ENCODE results near the gene ZDHHC7.

The ZDHHC7 gene

GRCh38 chr16:84933774-84934631 is 77.3 kb downstream of the ZDHHC7 start:
- no peak for DNase-seq (ENCODE audit: extremely low read depth, low read depth)
- TF ChIP-seq CTCF (IDR thresholded peaks at IDR 0.05; ENCODE audit: low read depth, low read length) = no peak

GRCh38 chr16:84932681-84933080 is 78.7 kb downstream of the ZDHHC7 start:
- no peak for TF ChIP-seq CTCF (IDR thresholded peaks at IDR 0.05; ENCODE audit: low read depth, low read length)
- DNase-seq (ENCODE audit: extremely low read depth, low read depth) = no peak

- no peak for TF ChIP-seq CTCF (IDR thresholded peaks at IDR 0.05; ENCODE audit: low read depth, low read length)
- no peak for DNase-seq (ENCODE audit: extremely low read depth, low read depth)
These were observed 79.8 kb downstream of the ZDHHC7 start for GRCh38 chr16:84931506-84931905.

- DNase-seq (ENCODE audit: extremely low read depth, low read depth) = no peak
These were observed 80.2 kb downstream of the ZDHHC7 start for GRCh38 chr16:84931107-84931494.

GRCh38 chr16:84930298-84931106 is 80.8 kb downstream of the ZDHHC7 start:
- no peak for TF ChIP-seq CTCF (IDR thresholded peaks at IDR 0.05; ENCODE audit: low read depth, low read length)
- no peak for DNase-seq (ENCODE audit: extremely low read depth, low read depth)

More at GRCh38 chr16:84931107-84931494, 80.2 kb downstream of the ZDHHC7 start:
- TF ChIP-seq CTCF (IDR thresholded peaks at IDR 0.05; ENCODE audit: low read depth, low read length) = no peak

- TF ChIP-seq CTCF (IDR thresholded peaks at IDR 0.05; ENCODE audit: low read depth, low read length) = no peak
These were observed 81.7 kb downstream of the ZDHHC7 start for GRCh38 chr16:84929421-84930297.

More at GRCh38 chr16:84929421-84930297, 81.7 kb downstream of the ZDHHC7 start:
- no peak for DNase-seq (ENCODE audit: extremely low read depth, low read depth)
